ENCODE data around the gene MDM4.
"Not testable (repeated sequence)": the region's sequence is repeated elsewhere in the genome, so short reads cannot be mapped to it uniquely, and the experiment has no call there.

MDM4 gene

GRCh38 chr1:204493145-204493983 lies 22.8 kb upstream of the MDM4 start:
- peak; percentile 62 for DNase-seq

GRCh38 chr1:204493984-204494280 lies 22.3 kb upstream of the MDM4 start:
- peak; percentile 41 for DNase-seq

DNA sequence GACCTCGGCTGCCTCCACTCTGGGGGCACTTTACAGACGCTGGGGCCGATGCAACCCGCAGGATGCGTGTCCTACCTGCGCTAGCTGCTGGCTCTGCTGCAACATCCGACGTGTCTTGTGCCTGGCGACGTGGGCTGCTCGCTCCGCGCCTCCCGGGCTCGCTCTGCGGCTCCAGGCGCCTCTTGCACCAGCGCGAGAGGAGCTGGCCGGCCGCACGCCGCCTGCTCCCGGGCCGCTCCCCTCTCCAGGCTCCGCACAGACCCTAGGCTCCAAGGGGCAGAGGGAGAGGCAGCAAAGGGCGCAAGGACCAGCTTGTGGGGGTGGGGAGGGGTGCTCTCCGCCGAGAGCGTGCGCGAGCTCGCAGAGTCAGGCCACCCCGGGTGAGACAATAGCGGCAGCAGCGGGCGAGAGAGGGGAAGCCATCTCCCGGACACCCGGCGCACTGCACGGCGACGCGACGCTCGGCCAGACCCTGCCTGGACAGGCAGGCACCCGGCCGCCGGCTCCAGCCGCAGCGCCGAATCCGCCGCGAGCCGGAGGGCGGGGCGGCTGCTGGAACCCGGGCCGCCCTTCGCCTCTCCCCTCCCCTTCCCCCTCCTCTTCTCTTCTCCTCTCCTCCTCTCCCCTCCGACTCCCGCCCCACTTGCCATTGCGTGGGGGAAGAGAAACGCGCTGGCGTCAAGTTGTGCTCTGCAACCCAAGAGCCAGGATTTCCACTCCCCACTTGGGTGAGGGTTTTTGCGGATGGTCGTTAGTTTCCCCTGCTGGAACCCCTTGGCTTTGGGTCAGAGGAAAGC lies 21.7 kb upstream of the MDM4 start, which contains the start of gene PIK3C2B:
PIK3C2B (minus strand) TSS at position 525 of the 797 bp plus-strand sequence. CDS start 25,003 bp downstream, outside the sequence.
- peak; percentile 76 for DNase-seq

GRCh38 chr1:204495078-204495753 lies 21.0 kb upstream of the MDM4 start:
- DNase-seq = no peak

DNA sequence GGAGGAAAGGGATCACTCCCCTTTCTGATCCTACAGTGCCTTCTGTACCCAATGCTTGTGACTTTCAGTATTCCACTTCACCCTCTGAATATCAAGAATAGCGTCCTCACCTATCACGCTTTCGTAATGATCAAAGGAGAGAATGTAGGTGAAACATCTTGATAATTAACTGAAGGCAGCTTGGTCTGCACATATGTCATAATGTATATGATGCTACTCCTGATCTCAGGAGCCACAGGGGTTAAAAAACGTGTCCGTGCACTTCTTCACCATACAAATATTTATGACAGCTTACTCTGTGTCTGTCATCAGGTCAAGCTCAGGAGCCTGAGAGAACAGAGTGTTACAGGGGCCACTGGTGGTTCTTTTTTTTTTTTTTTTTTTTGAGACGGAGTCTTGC lies 20.4 kb upstream of the MDM4 start:
- DNase-seq = no peak

DNA sequence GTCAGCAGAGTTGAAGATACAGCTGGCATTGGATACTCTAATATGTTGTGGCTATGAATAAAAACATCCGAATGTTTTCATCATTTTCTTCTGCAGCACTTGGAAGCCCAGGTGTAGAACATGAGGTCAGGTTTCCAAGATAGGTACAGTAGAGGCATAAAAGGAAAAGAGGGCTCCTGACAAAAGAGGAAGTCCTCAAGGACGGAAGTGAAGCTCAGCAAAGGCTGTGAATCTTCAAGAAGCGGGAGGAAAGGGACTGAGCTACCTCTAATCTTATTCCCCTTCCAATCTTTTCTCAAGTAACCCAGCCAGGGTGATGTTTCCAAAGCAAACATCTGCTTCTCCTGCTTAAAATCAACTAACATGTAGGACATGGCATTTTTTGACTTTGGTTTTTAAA lies 17.2 kb upstream of the MDM4 start:
- no peak for DNase-seq

DNA sequence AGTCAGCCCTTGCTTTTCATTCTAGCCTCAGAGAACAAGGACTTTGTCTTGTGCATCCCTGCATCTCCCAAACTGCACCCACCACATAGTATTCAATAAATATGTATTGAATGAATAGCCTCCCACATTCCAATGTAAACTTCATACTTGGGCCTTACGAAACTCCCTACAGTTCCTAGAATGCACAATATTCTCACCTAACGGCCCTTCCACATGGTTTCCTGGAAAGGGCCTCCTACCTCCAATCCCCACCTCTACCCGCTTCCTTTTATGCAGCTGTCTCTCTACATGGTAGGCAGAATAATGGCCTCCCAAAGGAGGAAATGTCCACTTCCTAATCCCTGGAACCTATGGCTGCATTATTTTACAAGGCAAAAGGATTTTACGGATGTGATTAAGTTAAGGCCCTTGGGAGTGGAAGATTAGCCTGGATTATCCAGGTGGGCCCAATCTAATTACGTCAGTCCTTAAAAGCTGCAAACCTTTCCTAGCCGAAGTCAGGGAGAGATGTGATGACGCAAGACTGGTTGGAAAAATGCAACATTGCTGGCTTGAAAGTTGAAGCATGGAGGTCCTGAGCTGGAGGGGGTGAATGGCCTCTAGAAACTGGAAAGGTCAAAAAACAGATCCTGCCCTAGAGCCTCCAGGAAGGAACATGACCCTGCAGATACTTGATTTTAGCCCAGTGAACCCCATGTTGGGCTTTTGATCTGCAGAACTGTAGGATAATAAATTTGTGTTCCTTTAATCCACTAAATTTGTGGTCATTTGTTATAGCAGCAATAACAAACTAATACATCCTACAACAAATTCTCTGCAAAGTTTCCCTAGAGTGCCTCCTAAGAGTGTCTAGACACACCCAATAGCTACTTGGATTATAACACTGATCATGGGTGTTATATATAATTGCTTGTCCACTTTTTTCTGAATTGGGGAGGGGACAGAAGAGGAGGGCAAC lies 16.4 kb upstream of the MDM4 start:
- DNase-seq = no peak

DNA sequence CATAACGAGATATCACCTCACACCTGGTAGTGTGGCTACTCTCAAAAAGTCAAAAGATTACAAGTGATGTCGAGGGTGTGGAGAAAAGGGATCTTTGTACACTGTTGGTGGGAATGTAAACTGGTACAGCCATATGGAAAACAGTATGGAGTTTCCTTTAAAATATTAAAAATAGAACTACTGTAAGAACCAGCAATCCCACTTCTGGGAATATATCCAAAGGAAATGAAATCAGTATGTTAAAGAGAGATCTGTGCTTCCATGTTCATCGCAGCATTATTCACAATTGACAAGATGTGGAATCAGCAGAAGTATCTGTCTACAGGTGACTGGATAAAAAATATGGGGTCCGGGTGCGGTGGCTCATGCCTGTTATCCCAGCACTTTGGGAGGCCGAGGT lies 14.0 kb upstream of the MDM4 start:
- DNase-seq = peak; percentile 26

GRCh38 chr1:204503122-204503912 lies 12.9 kb upstream of the MDM4 start:
- DNase-seq = peak; percentile 74

- no peak for DNase-seq
Observed at GRCh38 chr1:204503913-204504519, 12.2 kb upstream of the MDM4 start.

DNA sequence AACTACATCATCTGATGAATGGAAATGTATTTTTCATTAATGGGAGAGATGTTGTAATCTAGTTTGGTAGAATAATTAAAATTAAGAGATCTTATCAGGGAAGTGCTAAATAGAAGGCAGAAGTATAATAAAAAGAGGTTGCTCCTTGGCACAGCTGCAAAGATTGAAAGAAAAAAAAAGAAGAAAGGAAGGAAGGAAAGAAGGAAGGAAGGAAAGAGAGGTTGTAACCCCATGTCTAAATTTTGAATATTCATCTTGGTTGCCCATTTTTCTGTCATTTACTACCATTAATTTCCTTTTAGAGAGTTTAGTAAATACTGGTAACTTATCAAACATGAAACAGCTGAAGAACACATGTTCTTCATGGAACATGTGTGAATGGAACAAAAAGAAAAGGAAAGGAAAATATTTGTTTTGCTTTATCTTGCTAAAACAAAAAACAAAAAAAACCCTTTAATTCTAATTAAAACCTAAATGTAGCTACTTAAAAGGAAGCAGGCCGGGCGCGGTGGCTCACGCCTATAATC lies 10.5 kb upstream of the MDM4 start:
- DNase-seq = no peak

- peak; percentile 95 for DNase-seq
Observed at GRCh38 chr1:204506201-204506968, 9.8 kb upstream of the MDM4 start.

- peak; percentile 94 for DNase-seq
Observed at GRCh38 chr1:204506969-204507316, 9.3 kb upstream of the MDM4 start.

DNA sequence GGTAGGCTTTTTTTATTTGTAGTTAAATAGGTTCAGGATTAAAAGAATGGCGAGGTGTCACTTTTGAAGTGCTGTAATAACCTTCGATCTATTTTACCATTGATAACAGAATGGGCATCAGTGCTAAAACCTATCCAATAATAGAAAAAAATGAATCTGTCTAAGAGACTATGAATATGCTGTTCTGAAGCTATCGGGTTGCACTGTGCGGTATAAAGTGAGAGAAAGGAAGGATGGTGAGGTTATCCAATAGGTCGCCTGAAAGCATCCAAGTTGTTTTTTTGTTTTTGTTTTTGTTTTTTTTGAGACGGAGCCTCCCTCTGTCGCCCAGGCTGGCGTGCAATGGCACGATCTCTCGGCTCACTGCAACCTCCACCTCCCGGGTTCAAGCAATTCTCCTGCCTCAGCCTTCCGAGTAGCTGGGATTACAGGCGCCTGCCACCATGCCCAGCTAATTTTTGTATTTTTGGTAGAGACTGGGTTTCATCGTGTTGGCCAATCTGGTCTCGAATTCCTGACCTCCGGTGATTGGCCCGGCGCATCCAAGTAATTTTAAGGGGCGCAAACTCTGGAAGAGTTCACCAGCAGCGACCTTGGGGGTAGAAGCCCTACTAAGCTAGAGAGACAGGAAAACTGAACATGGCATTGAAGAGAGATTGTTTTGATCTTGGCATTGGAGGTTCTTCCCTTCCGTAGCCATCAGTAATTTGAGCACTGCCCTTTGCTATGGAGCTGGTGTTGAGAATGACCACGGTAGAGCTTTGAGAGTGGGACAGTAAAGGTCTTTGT lies 8.7 kb upstream of the MDM4 start:
- DNase-seq = peak; percentile 75

- no peak for DNase-seq
Observed at GRCh38 chr1:204509186-204509635, 7.0 kb upstream of the MDM4 start.

DNA sequence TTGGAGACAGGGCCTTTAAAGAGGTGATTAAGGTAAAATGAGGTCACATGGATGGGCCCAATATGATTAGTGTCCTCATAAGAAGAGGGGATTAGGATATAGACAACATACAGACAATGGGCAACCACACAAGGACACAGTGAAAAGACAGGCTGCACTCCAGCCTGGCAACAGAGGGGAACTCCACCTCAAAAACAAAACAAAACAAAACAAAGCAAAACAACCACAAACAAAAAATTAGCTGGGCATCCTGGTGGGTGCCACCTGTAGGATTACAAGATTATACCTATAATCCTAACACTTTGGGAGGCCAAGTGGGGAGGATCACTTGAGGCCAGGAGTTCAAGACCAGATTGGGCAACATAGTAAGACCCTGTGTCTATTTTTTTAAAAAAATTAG lies 4.8 kb upstream of the MDM4 start:
- no peak for DNase-seq

DNA sequence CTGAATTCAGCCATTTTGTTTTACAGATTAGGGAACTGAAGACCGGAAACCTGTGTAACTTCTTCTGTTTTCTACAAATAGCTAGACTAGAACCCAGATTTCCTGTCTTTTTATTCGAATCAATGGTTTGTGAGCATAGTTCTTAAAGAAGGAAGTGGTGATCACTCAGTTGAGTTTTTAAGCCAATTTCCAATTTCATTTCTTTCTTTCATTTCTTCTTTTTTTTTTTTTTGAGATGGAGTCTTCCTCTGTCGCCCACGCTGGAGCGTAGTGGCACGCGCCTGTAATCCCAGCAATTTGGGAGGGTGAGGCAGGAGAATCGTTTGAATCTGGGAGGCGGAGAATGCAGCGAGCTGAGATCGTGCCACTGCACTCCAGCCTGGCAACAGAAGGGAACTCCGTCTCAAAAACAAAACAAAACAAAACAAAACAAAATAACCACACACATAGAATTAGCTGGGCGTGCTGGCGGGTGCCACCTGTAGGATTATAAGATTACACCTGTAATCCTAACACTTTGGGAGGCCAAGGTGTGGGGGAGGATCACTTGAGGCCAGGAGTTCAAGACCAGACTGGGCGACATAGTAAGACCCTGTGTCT lies 3.0 kb upstream of the MDM4 start:
- DNase-seq = no peak

DNA sequence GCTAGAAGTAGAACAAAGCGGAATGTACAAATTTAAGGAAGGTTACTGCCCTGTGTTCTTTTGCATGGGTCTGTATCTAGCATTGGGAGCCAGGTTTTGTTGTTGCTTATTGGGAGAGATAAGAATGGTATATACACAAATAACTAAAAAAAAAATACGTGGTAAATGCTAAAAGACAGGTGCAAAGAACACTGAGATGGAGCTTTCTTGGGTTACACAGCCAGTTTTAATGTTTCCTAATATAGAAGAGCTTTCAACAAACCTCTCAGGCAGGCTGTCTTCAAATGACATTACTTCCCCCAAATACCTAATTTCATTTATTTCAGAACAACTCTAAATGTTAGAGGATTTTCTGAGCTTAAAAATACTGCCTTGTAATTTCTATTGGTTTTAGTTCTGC lies 1.4 kb upstream of the MDM4 start:
- no peak for DNase-seq

- not testable (repeated sequence) for DNase-seq
Observed at GRCh38 chr1:204517382-204517781, 1.2 kb downstream of the MDM4 start.

Data from fibroblast of skin of right quadriceps (primary cell).